Gastroesophageal sphincter (tissue), 4 donors: ENCODE measurements around the gene MTARC1. TPM values are rescaled to one million over a fixed set of nuclear protein-coding genes. Genes with fewer than 3 reads are reported as not detected.
A peak's percentile ranks its signal among the peaks of the same experiment; 100 is the strongest.

Experiments used
- ATAC-seq: fragments of 150-250 bp; one replicate; pipeline ENCODE4 v1.9.1; 2016; ENCODE audit warnings: mild to moderate bottlenecking, moderate library complexity
- H3K27ac ChIP-seq, 4 donors: fragments of 200-600 bp; sonication (generic) in 3 of 4; 1 replicate in 3 of 4; 2 replicates in 1 of 4; pipeline ENCODE4 v1.5.1; 2016 to 2019
- H3K27me3 ChIP-seq: fragments of 200-600 bp; sonication (generic); one replicate; pipeline ENCODE4 v1.5.1; 2019
- H3K36me3 ChIP-seq, 2 donors: fragments of 200-600 bp; sonication (generic); one replicate each; pipeline ENCODE4 v1.5.1; 2019; ENCODE audit warnings: control low read depth in 1 of 2
- H3K4me1 ChIP-seq, 3 donors: fragments of 200-600 bp; sonication (generic); 1 replicate in 2 of 3; 2 replicates in 1 of 3; pipeline ENCODE4 v1.5.1; 2016 to 2019; ENCODE audit warnings: control low read depth in 2 of 3
- H3K4me3 ChIP-seq, 2 donors: fragments of 200-600 bp; sonication (generic); one replicate each; pipeline ENCODE4 v1.5.1; 2019; ENCODE audit warnings: mild to moderate bottlenecking in 1 of 2, moderate library complexity in 1 of 2
- H3K9me3 ChIP-seq, 3 donors: fragments of 200-600 bp; sonication (generic); one replicate each; pipeline ENCODE4 v1.5.1; 2017 to 2019; ENCODE audit warnings: control low read depth in 2 of 3
- CTCF ChIP-seq, 4 experiments: fragments of 200-600 bp in 2 of 4; fragments of 450-650 bp in 2 of 4; sonication (generic) in 1 of 4; IDR thresholded peaks; one replicate each; pipeline ENCODE4 v1.5.1; 2017 to 2019; ENCODE audit warnings: antibody characterized with exemption in 4 of 4, mild to moderate bottlenecking in 2 of 4, moderate library complexity in 2 of 4
- EP300 ChIP-seq: sonication (generic); formaldehyde crosslinking; IDR thresholded peaks from one replicate; pipeline ENCODE4 v1.6.1; 2017; ENCODE audit warnings: antibody characterized with exemption, mild to moderate bottlenecking
- POLR2A ChIP-seq, 2 donors: fragments of 450-650 bp; IDR thresholded peaks; one replicate each; pipeline ENCODE4 v1.6.1; 2017; ENCODE audit warnings: antibody characterized with exemption in 2 of 2, mild to moderate bottlenecking in 2 of 2, moderate library complexity in 1 of 2
- POLR2AphosphoS5 ChIP-seq: sonication (generic); formaldehyde crosslinking; IDR thresholded peaks from one replicate; pipeline ENCODE4 v1.6.1; 2017; ENCODE audit warnings: antibody characterized with exemption
- WGBS, 2 donors: methylation state at CpG; one replicate each; pipeline ENCODE4 v1.1.5; 2018; ENCODE audit warnings: low coverage in 1 of 2; 5-methylcytosine and 5-hydroxymethylcytosine counted together
- total RNA-seq, 4 donors: library from RNA; depleted of rRNA; stranded (reverse); fragments of >200 nt; gene quantifications; one replicate each; pipeline ENCODE4 v1.1.0, GENCODE V29; 2016

The MTARC1 gene
- total RNA-seq, 4 donors from 2014 or later = 3.7 to 8.1 (median 5.4) TPM

DNA sequence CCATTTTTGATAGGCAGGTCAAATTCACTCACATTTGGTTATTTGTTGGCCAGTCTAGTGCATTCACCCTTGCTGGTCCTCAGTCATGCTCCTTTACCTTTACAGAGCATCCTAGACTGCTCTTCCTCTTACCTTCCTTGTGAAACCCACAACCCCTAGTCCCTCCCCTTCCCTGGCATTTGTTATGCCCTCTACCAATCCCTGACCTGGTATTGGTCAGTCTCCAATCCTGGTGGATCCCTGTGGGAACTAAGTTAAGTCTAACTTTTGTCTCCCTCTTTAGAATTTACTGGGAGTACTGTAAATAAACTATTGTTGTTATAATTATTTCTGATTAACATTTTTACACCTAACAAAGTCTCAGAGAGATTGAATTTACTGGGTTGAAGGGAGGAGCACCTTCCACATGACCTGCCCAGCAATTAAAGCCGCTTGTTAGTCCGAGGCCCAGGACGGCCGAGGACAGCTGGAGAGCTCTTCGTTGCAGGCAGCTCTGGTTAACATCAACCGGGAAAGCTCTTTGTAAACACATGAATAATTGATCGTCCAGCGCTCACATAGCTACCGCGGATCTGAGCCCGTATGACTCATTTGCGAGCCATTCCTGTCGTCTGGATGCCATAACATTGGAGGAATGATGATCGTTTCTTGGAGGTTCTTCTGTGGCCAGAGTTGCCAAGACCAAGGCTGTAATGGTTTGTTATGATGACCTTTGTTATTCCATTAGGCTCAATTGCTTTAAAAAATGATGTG, 31.9 kb downstream of the MTARC1 start:
- no peaks in the 10 kb centered on the region for H3K9me3 ChIP-seq
- peaks cover 8 to 62% (median 29%) of the 10 kb centered on the region in 3 donors for H3K4me1 ChIP-seq
- H3K4me3 ChIP-seq = no peak overlapping the region
- H3K36me3 ChIP-seq = peaks cover 0 to 4% of the 10 kb centered on the region in 2 donors
- peak; percentile 90 for ATAC-seq
- WGBS, 2 donors = 15 to 27% methylated on average over 10 to 12 of the region's 14 CpGs
- TF ChIP-seq EP300 (no peak), CTCF (IDR thresholded peaks at IDR 0.05) (no peak), POLR2AphosphoS5 (peak; percentile 98), POLR2A (IDR thresholded peaks at IDR 0.05) (no peak)
- no peaks in the 10 kb centered on the region for H3K27me3 ChIP-seq
- peak overlapping the region; percentile 74 to 85 (median 82) for H3K27ac ChIP-seq

- H3K27ac ChIP-seq = peak overlapping the region; percentile 79 to 85 (median 82)
- ATAC-seq = peak; percentile 32
- H3K4me1 ChIP-seq = peaks cover 8 to 69% (median 29%) of the 10 kb centered on the region in 3 donors
- no peaks in the 10 kb centered on the region for H3K9me3 ChIP-seq
- no peaks in the 10 kb centered on the region for H3K27me3 ChIP-seq
- no peak overlapping the region for H3K4me3 ChIP-seq
- TF ChIP-seq CTCF (IDR thresholded peaks at IDR 0.05) = no peak
- TF ChIP-seq EP300 = no peak
- no peak for TF ChIP-seq POLR2A (IDR thresholded peaks at IDR 0.05)
- peak; percentile 59 for TF ChIP-seq POLR2AphosphoS5
- WGBS, 2 donors = 0 to 6% methylated on average over 1 of the region's 1 CpG
- H3K36me3 ChIP-seq = no peaks in the 10 kb centered on the region
Observed at GRCh38 chr1:220819467-220820026, 32.8 kb downstream of the MTARC1 start.

DNA sequence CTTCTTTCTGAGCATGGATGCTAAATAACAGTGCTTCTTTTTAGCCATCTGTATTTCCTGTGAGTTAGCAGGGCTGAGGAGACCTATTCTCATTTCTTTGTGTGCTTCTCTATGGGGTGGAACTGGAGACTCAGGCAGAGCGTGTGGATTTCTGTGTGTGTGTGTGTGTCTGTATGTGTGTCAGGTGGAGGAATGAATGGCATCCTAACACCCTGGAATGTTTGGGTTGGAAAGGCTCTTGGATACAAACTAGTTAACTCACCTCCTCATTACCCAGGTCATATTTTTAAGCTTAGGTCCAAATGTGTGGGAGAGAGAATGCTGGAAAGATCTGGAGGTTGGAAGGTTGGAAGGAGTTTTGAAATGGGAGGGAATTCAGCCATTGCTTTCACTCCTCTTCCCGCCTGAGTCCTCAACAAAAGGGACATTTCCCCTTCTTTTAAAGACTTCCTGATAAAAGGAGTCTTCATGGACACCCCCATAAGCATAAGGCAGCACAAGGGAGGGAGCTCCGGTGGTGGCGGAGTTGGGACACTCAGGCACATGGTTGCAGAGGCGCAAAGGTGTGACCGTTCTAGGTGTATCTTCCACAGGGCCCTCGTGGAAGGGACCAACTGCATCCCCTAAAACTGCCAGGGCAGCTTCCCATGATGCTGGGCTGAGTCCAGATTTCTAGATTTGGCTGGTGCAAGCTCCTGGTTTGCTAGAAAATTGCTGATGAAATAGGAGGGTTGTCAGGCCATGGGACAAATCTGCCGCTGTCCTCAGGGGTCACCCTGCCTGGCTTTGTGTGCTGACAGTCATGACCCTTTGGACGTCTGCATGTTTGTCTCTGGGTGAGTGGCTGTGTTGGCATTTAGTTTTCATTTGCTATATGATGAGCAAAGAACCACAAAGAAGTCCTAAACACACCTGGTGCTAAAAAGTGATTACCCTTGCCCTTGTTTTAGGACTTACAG, 37.6 kb downstream of the MTARC1 start:
- Histone ChIP-seq H3K27ac (peak overlapping the region in 3 of 4 donors; percentile 28 to 69 (median 66)), H3K9me3 (no peaks in the 10 kb centered on the region), H3K4me3 (no peak overlapping the region), H3K4me1 (peaks cover 6 to 53% (median 25%) of the 10 kb centered on the region in 3 donors), H3K36me3 (no peaks in the 10 kb centered on the region), H3K27me3 (no peaks in the 10 kb centered on the region)
- ATAC-seq = no peak
- TF ChIP-seq POLR2AphosphoS5 (no peak), EP300 (no peak), CTCF (IDR thresholded peaks at IDR 0.05) (no peak), POLR2A (IDR thresholded peaks at IDR 0.05) (no peak)
- 73 to 95% methylated on average over 6 of the region's 9 CpGs for WGBS, 2 donors

DNA sequence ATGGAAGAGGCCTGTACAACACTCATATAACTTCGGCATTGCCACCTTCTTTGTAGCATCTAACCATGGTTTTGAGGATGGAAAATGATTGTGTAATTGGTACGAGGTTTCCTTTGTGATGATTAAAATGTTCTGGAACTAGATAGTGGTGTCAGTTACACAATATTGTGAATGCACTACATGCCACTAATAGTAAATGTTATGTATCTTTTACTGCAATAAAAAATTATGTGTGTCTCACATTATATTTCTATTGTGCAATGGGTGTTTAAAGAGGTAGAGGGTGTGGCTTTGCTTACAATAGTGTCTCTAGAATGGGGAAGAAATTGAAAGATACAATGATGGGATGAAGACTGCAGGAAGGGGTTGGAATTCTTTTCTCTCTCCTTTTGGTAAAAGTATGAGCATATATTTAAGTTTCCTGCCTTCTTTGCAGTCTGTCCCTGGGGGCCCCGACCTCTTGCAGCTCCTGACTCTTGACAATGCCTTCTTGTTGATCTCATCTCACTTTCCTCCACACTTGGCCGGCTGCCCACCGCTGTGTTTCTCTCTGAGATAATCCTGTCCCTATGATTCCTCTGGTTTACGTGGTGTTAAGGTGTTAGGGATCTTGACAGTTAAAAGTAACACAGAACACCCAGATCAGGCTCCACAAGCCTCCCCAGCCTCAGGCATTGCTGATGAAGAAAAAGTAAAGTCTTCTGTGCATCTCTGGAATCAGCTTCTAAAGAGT, 39.3 kb downstream of the MTARC1 start:
- 45 to 83% methylated on average over 2 to 5 of the region's 6 CpGs for WGBS, 2 donors
- H3K4me1 ChIP-seq = peaks cover 3 to 50% (median 19%) of the 10 kb centered on the region in 3 donors
- H3K27me3 ChIP-seq = no peaks in the 10 kb centered on the region
- ATAC-seq = no peak
- H3K9me3 ChIP-seq = no peaks in the 10 kb centered on the region
- TF ChIP-seq POLR2A (IDR thresholded peaks at IDR 0.05) (no peak), EP300 (no peak), POLR2AphosphoS5 (no peak), CTCF (IDR thresholded peaks at IDR 0.05) (no peak)
- no peak overlapping the region for H3K4me3 ChIP-seq
- no peak overlapping the region for H3K27ac ChIP-seq
- H3K36me3 ChIP-seq = no peaks in the 10 kb centered on the region
